Right lobe of liver (tissue), 6 donors: ENCODE results near the gene CLASRP. TPM values are rescaled to one million over a fixed set of nuclear protein-coding genes. Genes with fewer than 3 reads are reported as not detected.

Experiments used
- ATAC-seq, 4 donors: fragments of 200-7000 bp; cut with Tn5 transposase; one replicate each; pipeline ENCODE4 v1.9.1; 2020; ENCODE audit warnings: mild to moderate bottlenecking in 4 of 4, moderate library complexity in 4 of 4
- DNase-seq, 3 donors: peaks; one replicate each; pipeline ENCODE4 v3.0.0-alpha.2; 2020
- H3K27ac ChIP-seq, 3 donors: fragments of 200-600 bp; one replicate each; pipeline ENCODE4 v1.8.0; 2022
- H3K27me3 ChIP-seq, 2 donors: fragments of 200-600 bp; one replicate each; pipeline ENCODE4 v1.8.0; 2022
- H3K36me3 ChIP-seq, 4 donors: fragments of 200-600 bp; sonication (generic) in 1 of 4; one replicate each; pipeline versions ENCODE4 v1.5.1 to v1.8.0; 2017 to 2022; ENCODE audit warnings: control low read depth in 1 of 4
- H3K4me1 ChIP-seq, 4 donors: fragments of 200-600 bp; sonication (generic) in 1 of 4; one replicate each; pipeline versions ENCODE4 v1.5.1 to v1.8.0; 2017 to 2022; ENCODE audit warnings: control low read depth in 1 of 4
- H3K4me3 ChIP-seq, 3 donors: fragments of 200-600 bp; one replicate each; pipeline ENCODE4 v1.8.0; 2022
- H3K9me3 ChIP-seq, 4 donors: fragments of 200-600 bp; sonication (generic) in 1 of 4; one replicate each; pipeline versions ENCODE4 v1.5.1 to v1.8.0; 2017 to 2022; ENCODE audit warnings: control low read depth in 1 of 4
- CTCF ChIP-seq, 4 donors: fragments of 200-600 bp in 3 of 4; fragments of 450-650 bp in 1 of 4; IDR thresholded peaks; one replicate each; pipeline versions ENCODE4 v1.5.1 to v1.8.0; 2016 to 2022; ENCODE audit warnings: antibody characterized with exemption in 4 of 4, mild to moderate bottlenecking in 2 of 4
- POLR2A ChIP-seq: fragments of 450-650 bp; IDR thresholded peaks from one replicate; pipeline ENCODE4 v1.6.1; 2017; ENCODE audit warnings: antibody characterized with exemption, mild to moderate bottlenecking
- WGBS: methylation state at CpG from one replicate; pipeline ENCODE4 v1.1.6; 2018; ENCODE audit warnings: low coverage, low lambda C conversion rate; ENCODE audit not compliant: insufficient coverage; ENCODE audit errors: missing lambda C conversion rate; 5-methylcytosine and 5-hydroxymethylcytosine counted together
- intact Hi-C, 2 donors: fragments of 100-400 bp; cut with DNase I; formaldehyde crosslinking; loops; one replicate each; pipeline versions ENCODE4 v1.11.2 to v1.14.1; 2022
- total RNA-seq, 6 experiments: library from RNA; depleted of rRNA in 2 of 6; stranded (reverse); fragments of >200 nt in 2 of 6; fragmentation: NEBNext Ultra II Directional in 3 of 6; extraction: Animal tissue kit (Norgen Biotek cat#: 25700) in 3 of 6; gene quantifications; one replicate each; pipeline versions ENCODE4 v1.1.0 to v1.2.4, GENCODE V29; 2016 to 2023
- donor health status: DM: no; HTN: yes; CAD: no.
- donor health status: DM: no; HTN: no; CAD: no.
- donor health status: DM: no; HTN: no; CAD: no.
- donor health status: DM: no; HTN: yes; CAD: no.
- donor health status: DM: no; HTN: yes; CAD: no.

CLASRP gene
- total RNA-seq, 6 experiments from 2014 or later: 30.5 to 66.8 (median 44.8) TPM

GRCh38 chr19:45095496-45096413 lies 56.9 kb downstream of the CLASRP start:
- H3K4me1 ChIP-seq: peaks cover 0 to 25% (median 4%) of the 10 kb centered on the region in 4 donors
- ATAC-seq (no peak), DNase-seq (no peak)
- no peaks in the 10 kb centered on the region for H3K36me3 ChIP-seq
- no peak for TF ChIP-seq POLR2A
- no peak for TF ChIP-seq CTCF (IDR thresholded peaks at IDR 0.05)
- H3K27me3 ChIP-seq: no peaks in the 10 kb centered on the region
- no peak overlapping the region for H3K27ac ChIP-seq
- no peak overlapping the region for H3K4me3 ChIP-seq
- intact Hi-C loops: no loop called here
- no peaks in the 10 kb centered on the region for H3K9me3 ChIP-seq
- 68% methylated on average over 12 of the region's 14 CpGs for WGBS

- H3K9me3 ChIP-seq: no peaks in the 10 kb centered on the region
- DNase-seq (no peak), ATAC-seq (no peak)
- no peaks in the 10 kb centered on the region for H3K27me3 ChIP-seq
- intact Hi-C loops: no loop called here
- H3K4me3 ChIP-seq: no peak overlapping the region
- 86% methylated on average over 5 of the region's 7 CpGs for WGBS
- peaks cover 0 to 21% (median 4%) of the 10 kb centered on the region in 4 donors for H3K4me1 ChIP-seq
- H3K36me3 ChIP-seq: no peaks in the 10 kb centered on the region
- no peak overlapping the region for H3K27ac ChIP-seq
- no peak for TF ChIP-seq POLR2A
- TF ChIP-seq CTCF (IDR thresholded peaks at IDR 0.05): no peak
Observed at GRCh38 chr19:45096700-45097099, 57.9 kb downstream of the CLASRP start.

GRCh38 chr19:45097450-45097775 lies 58.6 kb downstream of the CLASRP start:
- no peak for DNase-seq
- no peak overlapping the region for H3K27ac ChIP-seq
- H3K27me3 ChIP-seq: no peaks in the 10 kb centered on the region
- no peak for ATAC-seq
- no peaks in the 10 kb centered on the region for H3K9me3 ChIP-seq
- no peaks in the 10 kb centered on the region for H3K36me3 ChIP-seq
- peaks cover 0 to 21% (median 4%) of the 10 kb centered on the region in 4 donors for H3K4me1 ChIP-seq
- no CpG with 5 or more reads among the region's 7 CpGs for WGBS
- no peak overlapping the region for H3K4me3 ChIP-seq
- intact Hi-C loops: no loop called here
- TF ChIP-seq POLR2A: no peak
- no peak for TF ChIP-seq CTCF (IDR thresholded peaks at IDR 0.05)

- peak; percentile 21 to 85 (median 22) for ATAC-seq
- H3K27ac ChIP-seq: peak overlapping the region in 1 of 3 donors; percentile 40
- peak in 1 of 3 donors; percentile 73 for DNase-seq
- no peak overlapping the region for H3K4me3 ChIP-seq
- no CpG with 5 or more reads among the region's 16 CpGs for WGBS
- TF ChIP-seq POLR2A (no peak), CTCF (IDR thresholded peaks at IDR 0.05) (no peak)
- no peaks in the 10 kb centered on the region for H3K9me3 ChIP-seq
- no peaks in the 10 kb centered on the region for H3K36me3 ChIP-seq
- intact Hi-C loops: no loop called here
- H3K4me1 ChIP-seq: peaks cover 0 to 21% (median 4%) of the 10 kb centered on the region in 4 donors
- H3K27me3 ChIP-seq: no peaks in the 10 kb centered on the region
Observed at GRCh38 chr19:45097776-45098520, 59.1 kb downstream of the CLASRP start.
